ENCODE measurements around the gene RHBDF2.
"Not testable (repeated sequence)": the region's sequence is repeated elsewhere in the genome, so short reads cannot be mapped to it uniquely, and the experiment has no call there.

DNA sequence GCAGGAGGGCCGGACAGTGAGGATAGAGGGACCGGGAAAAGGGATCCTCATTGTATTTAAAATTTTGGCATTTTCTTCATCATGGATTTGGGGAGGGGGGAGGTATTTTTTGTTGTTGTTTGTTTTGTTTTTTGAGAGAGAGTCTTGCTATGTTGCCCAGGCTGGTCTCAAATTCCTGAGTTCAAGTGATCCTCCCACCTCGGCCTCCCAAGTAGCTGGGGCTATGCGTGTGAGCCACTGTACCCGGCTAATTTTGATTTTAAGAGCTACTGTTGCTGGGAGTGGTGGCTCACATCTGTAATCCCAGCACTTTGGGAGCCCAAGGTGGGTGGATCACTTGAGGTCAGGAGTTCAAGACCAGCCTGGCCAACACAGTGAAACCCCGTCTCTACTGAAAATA, 13.1 kb upstream of the RHBDF2 start:
- not testable (repeated sequence) for TF ChIP-seq YY1 (IDR thresholded peaks at IDR 0.05; ENCODE audit: insufficient read depth, insufficient read length); ZNF274 (IDR thresholded peaks at IDR 0.05; ENCODE audit: low read depth, low read length); SUZ12 (IDR thresholded peaks at IDR 0.05; ENCODE audit: extremely low read depth, insufficient read depth, insufficient read length)
